NK-92 treated with Interleukin-12 subunit alpha and Interleukin-12 subunit beta, amount 100 ng/mL, for 24 hours (cell line): Measurements from ENCODE around the gene FLG.
"Not testable (repeated sequence)": the region's sequence is repeated elsewhere in the genome, so short reads cannot be mapped to it uniquely, and the experiment has no call there.

Experiments used
- DNase-seq: peaks from one replicate; lab custom pipeline; 2025; lab: John Stamatoyannopoulos, UW

FLG gene

DNA sequence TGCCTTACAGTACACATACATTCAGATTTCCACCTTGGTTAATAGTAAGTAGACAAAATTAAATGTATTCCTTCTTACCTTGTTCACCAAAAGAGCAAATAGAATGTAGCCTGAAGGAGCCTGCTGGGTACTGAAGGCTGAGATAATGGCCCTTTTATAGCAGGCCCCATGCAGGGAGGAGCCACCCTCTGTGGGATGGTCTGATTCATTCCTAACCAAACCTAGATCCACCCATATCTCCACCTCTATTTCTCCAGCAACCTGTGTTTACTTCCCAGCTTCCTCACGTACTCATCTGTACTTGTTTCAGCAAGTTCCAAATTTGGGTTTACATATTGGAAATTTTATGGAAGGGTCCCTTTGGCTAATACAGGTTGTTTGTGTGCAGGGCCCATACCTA lies at the start of gene FLG:
Gene FLG, minus strand, starts transcription at position 129 of the 400 bp plus-strand sequence. CDS start 9,783 bp downstream, outside the sequence.
- no peak for DNase-seq

DNA sequence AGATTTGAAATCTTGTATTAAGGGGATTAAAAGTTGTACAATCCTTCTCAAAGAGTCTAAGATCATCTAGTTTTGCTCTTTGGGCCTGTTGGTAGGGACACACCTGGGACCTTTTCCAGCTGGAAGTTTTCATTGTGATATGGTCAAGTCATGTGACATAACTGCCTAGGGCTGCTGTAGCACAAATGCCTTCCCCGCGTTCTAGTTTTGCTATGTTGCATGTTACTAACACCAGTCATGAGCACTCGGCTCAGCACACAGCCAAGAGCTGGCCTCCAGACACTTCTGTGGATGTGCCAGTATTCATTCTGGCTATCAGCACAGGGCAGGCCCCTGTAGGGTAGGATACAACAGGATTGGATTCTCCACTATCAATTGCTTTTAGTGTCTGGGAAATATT lies 49.4 kb upstream of the FLG start:
- no peak for DNase-seq

DNA sequence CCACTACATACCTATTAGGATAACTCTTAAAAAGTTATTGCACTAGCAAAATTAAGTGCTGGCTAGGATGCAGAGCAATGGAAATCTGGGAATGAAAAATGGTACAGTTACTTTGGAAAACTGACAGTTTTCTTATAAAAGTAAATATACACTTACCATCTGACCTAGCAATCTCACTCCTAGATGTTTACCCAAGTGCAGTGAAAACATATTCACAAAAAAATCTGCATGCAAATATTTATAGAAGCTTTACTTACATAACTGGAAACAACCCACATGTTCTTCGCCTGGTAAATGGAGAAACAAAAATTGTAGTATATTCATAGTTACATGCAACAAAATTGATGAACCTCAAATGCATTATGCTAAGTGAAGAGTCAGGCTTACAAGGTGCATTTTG lies 47.6 kb upstream of the FLG start:
- DNase-seq, result no peak

DNA sequence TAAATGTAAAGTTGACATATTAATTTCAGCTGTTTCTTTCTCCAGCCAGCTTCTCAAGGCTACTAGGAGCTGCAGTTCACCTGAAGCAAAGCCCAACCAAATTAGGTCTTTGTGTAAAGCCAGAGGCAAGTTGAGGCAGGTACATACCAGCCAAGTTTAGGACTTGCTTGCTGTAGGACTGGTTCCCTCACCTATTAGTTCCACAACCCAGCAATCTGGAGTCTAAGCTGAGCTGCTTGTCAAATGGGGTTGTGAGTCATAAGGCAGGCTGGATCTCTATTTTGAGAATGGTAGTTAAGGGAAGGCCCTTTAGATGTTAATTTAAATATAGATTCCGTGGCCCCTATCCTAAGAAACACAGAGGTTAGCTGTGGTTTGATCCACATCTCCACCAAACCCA lies 42.4 kb upstream of the FLG start:
- DNase-seq, result no peak

DNA sequence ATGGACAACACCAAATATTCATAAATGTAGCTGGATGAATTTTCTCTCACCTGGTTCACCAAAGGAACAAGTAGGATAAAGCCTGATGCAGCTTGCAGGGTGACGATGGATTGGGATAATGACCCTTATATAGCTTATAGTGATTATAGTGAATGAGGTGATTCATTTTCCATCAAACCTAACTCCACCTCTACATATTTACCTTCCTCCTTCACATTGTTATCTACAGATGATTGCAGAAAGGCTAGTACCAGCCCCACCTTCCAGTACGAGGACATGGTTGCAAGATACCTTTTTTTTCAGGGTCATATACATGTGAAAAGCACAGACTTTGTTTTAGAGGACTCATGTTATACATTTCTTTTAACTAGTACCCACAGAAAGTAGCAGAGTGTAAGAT lies 34.9 kb upstream of the FLG start, which contains the start of gene FLG2:
Gene FLG2, minus strand, starts transcription at position 101 of the 400 bp plus-strand sequence. CDS start 1,122 bp downstream, outside the sequence.
- no peak for DNase-seq

DNA sequence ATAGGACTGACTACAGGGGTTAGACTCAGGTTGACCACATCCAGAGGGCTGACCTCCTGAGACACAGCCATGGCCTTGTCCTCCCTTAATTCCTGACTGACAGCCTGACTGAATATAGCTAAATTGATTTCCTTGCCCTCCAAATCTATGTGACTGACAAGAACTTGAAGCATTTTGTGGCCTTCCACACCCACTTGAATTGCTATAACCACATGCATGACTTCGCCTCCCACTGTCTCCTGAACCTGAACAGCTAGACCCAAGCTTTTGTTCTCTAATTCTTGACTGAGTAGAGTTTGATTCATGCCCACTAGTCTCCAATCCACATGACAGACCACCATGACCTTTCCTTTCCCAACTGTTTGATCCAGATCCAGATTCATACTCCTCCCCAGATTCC lies 31.7 kb upstream of the FLG start:
- no peak for DNase-seq

DNA sequence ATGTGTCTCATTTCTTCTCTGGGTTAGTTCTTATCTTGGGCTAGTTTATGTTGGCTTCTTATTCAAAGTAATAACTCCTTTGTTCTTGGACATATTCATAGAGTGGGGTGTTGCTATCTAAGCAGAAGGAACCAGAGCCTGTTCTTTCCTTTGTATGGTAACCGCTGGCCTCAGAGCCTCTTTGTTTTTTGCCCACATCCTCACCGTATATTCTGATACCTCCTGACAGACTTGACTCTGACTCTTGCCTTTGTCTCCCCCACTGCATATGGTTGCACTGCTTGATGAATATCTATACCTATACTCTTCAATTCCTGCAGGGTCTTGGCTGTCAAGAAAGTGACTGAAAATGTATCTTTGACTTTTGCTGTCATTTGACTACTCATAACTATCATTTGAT lies 24.6 kb upstream of the FLG start:
- no peak for DNase-seq

DNA sequence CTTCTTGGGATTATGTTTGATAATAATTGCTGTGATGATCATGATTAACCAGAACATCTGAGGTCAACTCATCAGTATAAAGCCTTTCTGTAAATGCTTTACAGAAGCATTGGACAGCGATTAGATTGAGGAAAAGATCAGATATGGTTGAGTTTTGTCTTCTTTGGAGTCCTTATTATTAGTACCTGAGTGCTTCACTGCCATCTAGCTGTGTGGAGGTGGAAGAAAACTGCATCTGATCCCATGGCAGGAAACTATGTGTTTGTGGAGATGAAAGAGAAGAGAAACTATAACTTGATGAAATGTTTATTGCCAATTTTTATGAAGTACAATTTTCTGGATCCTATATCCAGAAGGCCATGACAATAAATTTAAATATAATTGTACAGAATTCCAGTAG lies 23.4 kb upstream of the FLG start:
- DNase-seq, result no peak

DNA sequence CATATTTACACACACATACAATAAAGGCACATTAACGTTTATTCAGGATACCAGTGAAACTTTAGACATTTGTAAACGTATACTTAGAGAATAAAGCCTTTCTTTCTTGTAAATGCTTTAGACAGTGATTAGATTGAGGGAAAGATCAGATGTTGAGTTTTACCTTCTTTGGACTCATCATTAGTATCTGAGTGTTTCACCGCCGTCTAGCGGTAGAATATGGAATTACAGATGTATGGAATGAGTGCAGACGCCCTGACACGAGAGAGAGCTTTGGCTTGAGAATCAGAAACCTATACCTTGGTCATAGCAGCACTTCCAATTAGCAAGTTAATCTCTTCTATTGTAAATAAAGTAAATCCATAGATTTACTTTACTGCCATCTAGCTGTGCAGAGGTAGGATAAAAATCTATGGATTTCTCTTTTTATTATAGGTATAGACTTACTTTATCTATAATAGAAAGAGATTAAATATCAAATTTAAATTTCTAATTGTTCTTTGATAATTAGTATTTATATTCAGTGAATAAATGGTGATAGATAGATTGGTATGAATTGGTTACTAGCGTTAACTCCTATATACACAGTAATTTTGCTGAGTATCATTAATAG lies 22.2 kb upstream of the FLG start:
- peak; percentile 8 for DNase-seq

DNA sequence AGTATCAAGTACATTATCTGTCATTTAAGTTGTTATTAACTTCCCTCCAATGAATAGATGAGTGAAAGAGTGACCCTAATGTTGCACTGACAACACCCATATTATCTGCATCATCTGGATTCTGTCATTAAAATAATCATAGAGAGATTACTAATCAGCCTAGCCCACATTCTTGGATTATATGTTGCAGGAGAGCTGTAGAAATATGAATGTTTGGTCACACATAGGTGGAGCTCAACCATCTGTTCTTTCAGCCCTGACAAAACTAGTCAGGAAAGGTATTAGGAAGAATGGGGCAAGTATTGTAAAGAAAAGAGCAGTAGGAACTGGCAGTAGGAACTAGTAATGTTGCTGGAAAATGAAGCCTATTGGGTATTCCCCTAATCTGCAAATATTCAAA lies 19.4 kb upstream of the FLG start:
- no peak for DNase-seq

DNA sequence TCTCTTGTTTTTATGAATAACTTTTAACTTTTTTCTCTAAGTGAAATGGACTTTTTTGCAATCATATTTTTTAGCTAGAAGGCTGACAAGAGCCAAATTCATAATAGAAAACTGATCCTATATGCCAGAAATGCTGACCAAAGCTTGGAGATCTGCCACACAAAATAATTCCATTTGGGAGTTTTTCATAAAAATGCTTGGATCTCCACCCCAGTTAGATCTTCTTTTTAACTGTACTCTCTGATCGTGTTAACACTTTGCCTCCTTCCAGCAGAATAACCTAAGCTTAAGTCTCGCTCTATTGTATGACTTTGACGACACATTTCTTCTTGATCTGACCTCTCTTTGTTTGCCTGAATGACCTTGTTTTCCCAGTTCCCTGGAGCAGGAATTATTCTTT lies 18.0 kb upstream of the FLG start:
- DNase-seq, result no peak

DNA sequence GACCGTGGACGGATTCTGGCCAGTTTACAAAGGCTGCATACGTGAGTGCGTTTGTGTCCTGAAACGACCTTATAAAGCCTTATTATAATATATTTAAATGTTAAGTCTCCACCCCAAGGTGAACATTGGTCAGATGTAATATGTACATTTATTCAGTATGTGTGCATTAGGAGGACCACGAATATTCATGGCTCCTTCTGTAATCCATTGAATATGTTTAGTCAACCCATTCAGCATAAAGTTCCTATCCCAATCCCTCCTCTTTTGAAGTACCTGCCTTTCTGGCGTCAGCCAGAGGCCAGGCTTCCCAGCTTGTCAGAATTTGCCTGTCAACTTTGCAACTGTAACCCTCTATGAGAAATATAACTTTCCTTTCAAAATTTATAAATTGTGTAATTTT lies 10.4 kb upstream of the FLG start:
- DNase-seq, result no peak

DNA sequence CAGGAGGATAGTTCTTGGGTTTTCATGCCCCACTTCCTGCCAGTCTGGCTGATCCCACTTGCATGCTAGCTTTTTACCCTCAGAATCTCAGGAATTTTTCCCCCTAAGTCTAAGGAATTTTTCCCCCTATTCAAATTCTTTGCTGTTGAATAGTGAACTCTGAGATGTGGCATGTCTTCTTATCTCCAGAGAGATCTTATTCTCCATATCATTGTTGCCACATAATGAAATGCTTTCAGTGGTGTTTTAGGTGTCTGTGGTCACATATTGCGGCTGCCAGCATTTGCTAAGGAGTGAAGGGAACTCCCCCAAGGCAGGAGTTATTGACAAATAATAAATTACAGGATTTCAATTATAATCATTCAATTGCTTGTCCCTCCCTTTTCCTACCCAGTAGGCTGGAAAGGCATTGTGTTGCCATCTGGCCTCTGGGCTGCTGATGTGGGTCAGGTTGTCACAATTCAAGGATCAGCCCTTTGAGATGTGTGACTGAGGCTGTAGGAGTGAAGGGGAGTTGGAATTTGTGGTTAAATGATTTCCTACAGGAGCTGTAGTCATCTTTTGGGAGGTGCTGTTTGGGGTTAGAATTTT lies 3.9 kb upstream of the FLG start:
- no peak for DNase-seq

DNA sequence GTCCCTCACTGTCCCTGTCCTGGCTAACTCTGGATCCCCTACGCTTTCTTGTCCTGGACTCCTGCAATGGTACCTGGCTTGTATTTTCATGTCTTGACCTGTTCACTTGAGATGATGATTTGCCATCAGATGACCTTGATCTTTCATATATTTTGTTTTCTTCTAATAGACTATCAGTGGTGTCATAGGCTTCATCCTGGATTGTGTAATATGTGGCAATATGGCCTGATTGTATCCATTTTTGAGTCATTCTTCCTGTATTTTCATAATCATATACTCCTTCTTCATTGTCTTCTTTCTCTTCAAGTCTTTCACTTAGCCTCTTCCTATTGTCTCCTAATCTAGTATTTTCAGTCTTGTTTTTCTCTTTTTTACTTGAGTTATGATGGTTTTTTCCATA lies 11.1 kb downstream of the FLG start:
- DNase-seq, result no peak

DNA sequence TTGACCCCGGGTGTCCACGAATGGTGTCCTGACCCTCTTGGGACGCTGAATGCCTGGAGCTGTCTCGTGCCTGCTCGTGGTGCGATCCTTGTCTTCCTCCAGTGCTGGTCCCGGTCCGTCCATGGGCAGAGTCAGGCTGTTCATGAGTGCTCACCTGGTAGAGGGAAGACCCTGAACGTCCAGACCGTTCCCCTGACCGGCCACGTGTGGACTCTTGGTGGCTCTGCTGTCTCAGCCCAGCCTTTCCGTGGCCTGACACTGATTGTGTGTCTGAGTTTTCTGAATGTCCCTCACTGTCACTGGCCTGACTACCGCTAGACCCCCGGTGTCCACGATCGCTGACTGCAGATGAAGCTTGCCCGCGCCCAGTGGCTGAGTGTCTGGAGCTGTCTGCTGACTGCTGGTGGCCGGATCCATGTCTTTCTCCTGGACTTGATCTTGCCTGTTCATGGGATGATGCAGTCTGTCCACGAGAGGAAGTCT lies 11.7 kb downstream of the FLG start:
- no peak for DNase-seq

DNA sequence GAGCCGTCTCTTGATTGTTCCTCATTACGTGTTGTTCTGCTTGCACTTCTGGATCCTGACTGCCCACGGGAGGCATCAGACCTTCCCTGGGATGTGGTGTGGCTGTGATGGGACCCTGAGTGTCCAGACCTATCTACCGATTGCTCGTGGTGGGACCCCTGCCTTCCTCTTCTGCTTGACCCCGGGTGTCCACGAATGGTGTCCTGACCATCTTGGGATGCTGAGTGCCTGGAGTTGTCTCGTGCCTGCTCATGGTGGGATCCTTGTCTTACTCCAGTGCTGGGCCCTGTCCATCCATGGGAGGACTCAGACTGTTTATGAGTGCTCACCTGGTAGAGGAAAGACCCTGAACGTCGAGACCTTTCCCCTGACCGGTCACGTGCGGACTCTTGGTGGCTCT lies 12.9 kb downstream of the FLG start:
- not testable (repeated sequence) for DNase-seq

DNA sequence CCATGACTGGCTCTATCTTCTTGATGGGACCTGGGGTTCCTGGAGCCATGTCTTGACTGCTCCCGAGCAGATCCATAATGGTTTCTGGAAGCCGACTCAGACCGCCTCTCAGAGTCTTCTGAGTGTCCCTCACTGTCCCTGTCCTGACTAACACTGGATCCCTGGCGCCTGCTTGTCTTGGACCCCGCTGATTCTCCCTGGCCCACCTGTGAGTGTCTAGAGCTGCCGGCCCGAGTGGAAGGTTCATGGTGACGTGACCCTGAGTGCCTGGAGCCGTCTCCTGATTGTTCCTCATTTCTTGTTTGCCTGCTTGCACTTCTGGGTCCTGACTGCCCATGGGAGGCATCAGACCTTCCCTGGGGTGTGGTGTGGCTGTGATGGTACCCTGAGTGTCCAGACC lies 15.1 kb downstream of the FLG start:
- DNase-seq, result no peak

DNA sequence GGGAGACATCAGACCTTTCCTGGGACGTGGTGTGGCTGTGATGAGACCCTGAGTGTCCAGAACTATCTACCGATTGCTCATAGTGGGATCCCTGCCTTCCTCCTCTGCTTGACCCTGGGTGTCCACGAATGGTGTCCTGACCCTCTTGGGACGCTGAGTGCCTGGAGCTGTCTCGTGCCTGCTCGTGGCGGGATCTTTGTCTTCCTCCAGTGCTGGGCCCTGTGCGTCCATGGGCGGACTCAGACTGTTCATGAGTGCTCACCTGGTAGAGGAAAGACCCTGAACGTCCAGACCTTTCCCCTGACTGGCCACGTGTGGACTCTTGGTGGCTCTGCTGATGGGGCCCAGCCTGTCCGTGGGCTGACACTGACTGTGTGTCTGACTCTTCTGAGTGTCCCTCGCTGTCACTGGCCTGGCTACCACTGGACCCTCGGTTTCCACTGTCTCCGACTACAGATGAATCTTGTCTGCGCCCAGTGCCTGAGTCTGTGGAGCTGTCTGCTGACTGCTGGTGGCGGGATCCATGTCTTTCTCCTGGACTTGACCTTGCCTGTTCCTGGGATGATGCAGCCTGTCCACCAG lies 15.6 kb downstream of the FLG start:
- not testable (repeated sequence) for DNase-seq

DNA sequence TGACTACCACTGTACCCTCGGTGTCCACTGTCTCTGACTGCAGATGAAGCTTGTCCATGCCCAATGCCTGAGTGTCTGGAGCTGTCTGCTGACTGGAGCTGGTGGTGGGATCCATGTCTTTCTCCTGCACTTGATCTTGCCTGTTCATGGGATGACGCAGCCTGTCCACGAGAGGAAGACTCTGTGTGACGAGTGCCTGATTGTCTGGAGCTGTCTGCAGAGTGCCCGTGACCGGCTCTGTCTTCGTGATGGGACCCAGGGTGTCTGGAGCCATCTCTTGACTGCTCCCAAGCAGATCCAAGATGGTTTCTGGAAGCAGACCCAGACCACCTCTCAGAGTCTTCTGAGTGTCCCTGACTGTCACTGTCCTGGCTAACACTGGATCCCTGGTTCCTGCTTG lies 16.3 kb downstream of the FLG start:
- DNase-seq, result not testable (repeated sequence)

DNA sequence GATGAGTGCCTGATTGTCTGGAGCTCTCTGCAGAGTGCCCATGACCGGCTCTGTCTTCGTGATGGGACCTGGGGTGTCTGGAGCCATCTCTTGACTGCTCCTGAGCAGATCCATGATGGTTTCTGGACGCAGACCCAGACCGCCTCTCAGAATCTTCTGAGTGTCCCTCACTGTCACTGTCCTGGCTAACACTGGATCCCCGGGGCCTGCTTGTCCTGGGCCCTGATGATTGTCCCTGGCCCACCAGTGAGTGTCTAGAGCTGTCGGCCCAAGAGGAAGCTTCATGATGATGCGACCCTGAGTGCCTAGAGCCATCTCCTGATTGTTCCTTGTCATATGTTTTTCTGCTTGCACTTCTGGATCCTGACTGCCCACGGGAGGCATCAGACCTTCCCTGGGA lies 17.1 kb downstream of the FLG start:
- not testable (repeated sequence) for DNase-seq

DNA sequence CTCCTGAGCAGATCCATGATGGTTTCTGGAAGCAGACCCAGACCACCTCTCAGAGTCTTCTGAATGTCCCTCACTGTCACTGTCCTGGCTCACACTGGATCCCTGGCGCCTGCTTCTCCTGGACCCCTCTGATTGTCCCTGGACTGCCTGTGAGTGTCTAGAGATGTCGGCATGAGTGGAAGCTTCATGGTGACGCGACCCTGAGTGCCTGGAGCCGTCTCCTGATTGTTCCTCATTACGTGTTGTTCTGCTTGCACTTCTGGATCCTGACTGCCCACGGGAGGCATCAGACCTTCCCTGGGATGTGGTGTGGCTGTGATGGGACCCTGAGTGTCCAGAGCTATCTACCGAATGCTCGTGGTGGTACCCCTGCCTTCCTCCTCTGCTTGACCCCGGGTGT lies 18.9 kb downstream of the FLG start:
- not testable (repeated sequence) for DNase-seq

DNA sequence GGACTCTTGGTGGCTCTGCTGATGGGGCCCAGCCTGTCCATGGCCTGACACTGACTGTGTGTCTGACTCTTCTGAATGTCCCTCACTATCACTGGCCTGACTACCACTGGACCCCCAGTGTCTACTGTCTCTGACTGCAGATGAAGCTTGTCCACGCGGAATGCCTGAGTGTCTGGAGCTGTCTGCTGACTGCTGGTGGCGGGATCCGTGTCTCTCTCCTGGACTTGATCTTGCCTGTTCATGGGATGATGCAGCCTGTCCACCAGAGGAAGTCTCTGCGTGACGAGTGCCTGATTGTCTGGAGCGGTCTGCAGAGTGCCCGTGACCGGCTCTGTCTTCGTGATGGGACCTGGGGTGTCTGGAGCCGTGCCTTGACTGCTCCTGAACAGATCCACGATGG lies 20.3 kb downstream of the FLG start:
- not testable (repeated sequence) for DNase-seq

DNA sequence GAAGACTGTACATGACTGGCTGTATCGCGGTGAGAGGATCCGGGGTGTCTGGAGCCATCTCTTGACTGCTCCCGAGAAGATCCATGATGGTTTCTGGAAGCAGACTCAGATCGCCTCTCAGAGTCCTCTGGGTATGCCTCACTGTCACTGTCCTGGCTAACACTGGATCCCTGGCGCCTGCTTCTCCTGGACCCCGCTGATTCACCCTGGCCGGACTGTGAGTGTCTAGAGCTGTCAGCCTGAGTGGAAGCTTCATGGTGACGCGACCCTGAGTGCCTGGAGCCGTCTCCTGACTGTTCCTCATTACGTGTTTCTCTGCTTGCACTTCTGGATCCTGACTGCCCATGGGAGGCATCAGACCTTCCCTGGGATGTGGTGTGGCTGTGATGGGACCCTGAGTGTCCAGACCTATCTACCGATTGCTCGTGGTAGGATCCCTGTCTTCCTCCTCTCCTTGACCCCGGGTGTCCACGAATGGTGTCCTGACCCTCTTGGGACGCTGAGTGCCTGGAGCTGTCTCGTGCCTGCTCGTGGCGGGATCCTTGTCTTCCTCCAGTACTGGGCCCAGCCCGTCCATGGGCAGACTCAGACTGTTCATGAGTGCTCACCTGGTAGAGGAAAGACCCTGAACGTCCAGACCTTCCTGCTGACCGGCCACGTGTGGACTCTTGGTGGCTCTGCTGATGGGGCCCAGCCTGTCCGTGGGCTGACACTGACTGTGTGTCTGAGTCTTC lies 21.7 kb downstream of the FLG start:
- DNase-seq, result not testable (repeated sequence)
